ENCODE measurements around the gene KLF16. TPM values are rescaled to one million over a fixed set of nuclear protein-coding genes. Genes with fewer than 3 reads are reported as not detected.
A peak's percentile ranks its signal among the peaks of the same experiment; 100 is the strongest.
"Not testable (repeated sequence)": the region's sequence is repeated elsewhere in the genome, so short reads cannot be mapped to it uniquely, and the experiment has no call there.

KLF16 gene
- total and polyA plus RNA-seq, 10 of the 15 experiments (the other 5 are each of a cell fraction or from before 2014, with no cell fraction given): 0.03 to 41.2 (median 2.6) TPM

DNA sequence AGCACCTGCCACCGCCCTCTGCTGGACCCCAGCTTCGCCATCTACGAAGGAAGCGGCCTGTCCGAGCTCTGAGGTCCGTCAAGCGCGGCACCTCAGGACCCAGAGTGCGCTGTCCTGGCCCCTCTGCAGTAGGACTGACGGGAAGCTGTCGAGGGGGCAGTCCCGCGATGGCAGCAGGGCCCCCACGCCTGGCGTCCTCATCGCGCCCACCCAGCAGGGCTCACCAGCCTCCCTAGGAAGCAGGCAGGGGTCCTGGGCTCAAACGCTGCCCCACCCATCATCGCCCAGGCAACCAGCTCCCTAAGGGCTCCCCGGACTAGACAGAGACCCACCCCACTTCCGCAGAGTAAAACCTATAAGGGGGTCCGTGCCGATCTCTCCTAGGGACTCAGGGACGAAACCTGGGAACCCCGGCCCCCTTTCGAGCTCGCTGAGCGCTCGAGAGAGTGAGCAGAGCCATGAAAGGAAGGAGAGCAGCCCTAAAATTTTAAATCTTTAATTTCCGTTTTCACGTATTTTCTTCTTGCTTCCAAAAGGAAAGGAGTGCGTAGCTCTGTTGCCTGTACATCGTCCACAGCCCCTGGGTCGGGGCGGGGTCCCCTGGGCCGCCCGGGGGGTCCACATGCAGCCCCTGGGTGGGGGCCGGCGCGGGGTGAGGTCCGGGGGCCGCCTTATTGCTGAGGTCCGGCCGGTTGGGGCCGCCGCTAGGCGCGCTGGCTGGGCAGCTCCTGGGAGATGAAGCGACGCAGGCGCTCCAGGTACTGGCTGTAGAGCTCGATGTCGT lies 13.3 kb upstream of the KLF16 start:
- H4K20me1 ChIP-seq (ENCODE audit: control insufficient read depth, insufficient read depth); intact Hi-C loops (cut with micrococcal nuclease; ENCODE audit: unreplicated experiment); DNase-seq (ENCODE audit: low read depth, low spot score); H3K9me3 ChIP-seq (replicated peaks; ENCODE audit: control insufficient read depth, insufficient read depth, low read length); H3K36me3 ChIP-seq (ENCODE audit: control insufficient read depth in 2 of 2, insufficient read depth in 2 of 2, low read length in 1 of 2); BruUV-seq (replicated peaks); H3K4me1 ChIP-seq (ENCODE audit: control insufficient read depth, insufficient read depth, low read length); FAIRE-seq; H3K27me3 ChIP-seq (replicated peaks in 1 of 2; ENCODE audit: control insufficient read depth in 2 of 2, insufficient read depth in 2 of 2, low read length in 1 of 2); in situ Hi-C loops (cut with MboI): not testable (repeated sequence)
- H3K27ac ChIP-seq (ENCODE audit: control insufficient read depth, insufficient read depth): peak overlapping the region; percentile 93
- ChIA-PET POLR2A (interaction anchor here (0.6 to 2.4 kb wide), 9 partner anchors 9 to 176 kb away, joined by 3 to 15 read pairs (median 4); partner anchors contain the start of gene ABHD17A), CTCF (interaction anchor here (0.8 to 3.2 kb wide), 6 partner anchors 11 to 28 kb away, joined by 3 to 19 read pairs (median 6); partner anchors contain the start of gene REXO1), SMC1A (ENCODE audit: uncharacterized antibody, unreplicated experiment) (interaction anchor here (0.5 to 1.2 kb wide), 3 partner anchors 18 to 294 kb away, joined by 3 read pairs; no protein-coding TSS in a partner anchor), RAD21 (ENCODE audit: unreplicated experiment) (interaction anchor here (0.6 to 1.7 kb wide), 5 partner anchors 9 to 27 kb away, joined by 3 to 8 read pairs (median 4); partner anchors contain the start of gene ABHD17A)
- peak overlapping the region; percentile 60; the same call in 1 of the 2 replicates for H3K4me3 ChIP-seq
- WGBS (ENCODE audit: insufficient coverage, insufficient replicate concordance, low lambda C conversion rate, missing lambda C conversion rate): 48% methylated on average over 29 of the region's 53 CpGs
- peaks cover 39% of the 10 kb centered on the region for H3K79me2 ChIP-seq (ENCODE audit: control insufficient read depth, insufficient read depth, low read length)
- H2AFZ ChIP-seq (ENCODE audit: control insufficient read depth, low read depth, low read length): peak overlapping the region; percentile 53
- ATAC-seq: peak; percentile 14
- H3K9ac ChIP-seq (ENCODE audit: control insufficient read depth, insufficient read depth, low read length): peak overlapping the region; percentile 52; the same call in 1 of the 2 replicates
- H3K4me2 ChIP-seq (ENCODE audit: control insufficient read depth, insufficient read depth): peak overlapping the region; percentile 64
- TF ChIP-seq CTCF (IDR thresholded peaks at IDR 0.05 in 2 of 3, conservative IDR thresholded peaks at IDR 0.05 in 1 of 3; ENCODE audit: control insufficient read depth in 2 of 3, extremely low read depth in 1 of 3, insufficient read depth in 1 of 3, low read depth in 3 of 3, low read length in 3 of 3): 0 out of 6 replicates have a peak, but pooled peaks of 1 of the 3 experiments have one; percentile 5
